OCI-LY3 (cell line): ENCODE measurements around the gene GARIN5B.

Experiments used
- H2AFZ ChIP-seq: fragments of 200-600, 300-600 bp; shearing (Covaris generic); 2 replicates; pipeline ENCODE4 v1.6.0; 2014; ENCODE audit warnings: antibody characterized with exemption, low read depth, low read length
- H3K27ac ChIP-seq: fragments of 200-600, 300-600 bp; sonication (generic); 2 replicates; pipeline ENCODE4 v1.5.1; 2014; ENCODE audit warnings: mild to moderate bottlenecking, low read length, moderate library complexity, mixed read lengths
- H3K27me3 ChIP-seq: fragments of 200-600, 300-600 bp; sonication (generic); 2 replicates; pipeline ENCODE4 v1.6.1; 2014; ENCODE audit warnings: low read depth, low read length, mixed read lengths
- H3K36me3 ChIP-seq: fragments of 200-600, 300-600 bp; sonication (generic); replicated peaks from 2 replicates; pipeline ENCODE3; 2014; ENCODE audit warnings: low read depth, low read length, mixed read lengths
- H3K4me1 ChIP-seq: fragments of 300-600, 200-600 bp; sonication (generic); 2 replicates; pipeline ENCODE4 v1.6.1; 2014; ENCODE audit warnings: low read length, mixed read lengths
- H3K4me2 ChIP-seq: fragments of 200-600, 300-600 bp; sonication (generic); 2 replicates; pipeline ENCODE4 v1.6.1; 2014; ENCODE audit warnings: low read length, mixed read lengths
- H3K4me3 ChIP-seq: fragments of 300-600, 200-600 bp; sonication (generic); 2 replicates; pipeline ENCODE4 v1.5.1; 2014; ENCODE audit warnings: antibody characterized with exemption, mild to moderate bottlenecking, low read length, moderate library complexity
- H3K79me2 ChIP-seq: fragments of 300-600, 200-600 bp; shearing (Covaris generic); 2 replicates; pipeline ENCODE4 v1.6.1; 2014; ENCODE audit warnings: mild to moderate bottlenecking, low read length, mixed read lengths
- H3K9ac ChIP-seq: fragments of 300-600, 200-600 bp; shearing (Covaris generic); 2 replicates; pipeline ENCODE4 v1.6.0; 2014; ENCODE audit warnings: mild to moderate bottlenecking, low read length, moderate library complexity
- H3K9me3 ChIP-seq: fragments of 200-600, 300-600 bp; shearing (Covaris generic); 2 replicates; pipeline ENCODE4 v1.6.1; 2014; ENCODE audit warnings: low read length, mixed read lengths; ENCODE audit not compliant: insufficient read depth
- H4K20me1 ChIP-seq: fragments of 200-600, 300-600 bp; sonication (generic); 2 replicates; pipeline ENCODE4 v1.6.1; 2016; ENCODE audit warnings: low read length, mixed read lengths; ENCODE audit not compliant: insufficient read depth
- CTCF ChIP-seq: fragments of 200-600, 300-600 bp; sonication (generic); IDR thresholded peaks from 2 replicates; pipeline ENCODE4 v1.5.1; 2014; ENCODE audit warnings: antibody characterized with exemption, low read length, low read depth
- EZH2phosphoT487 ChIP-seq: fragments of 200-600 bp; shearing (Covaris generic); IDR thresholded peaks from 2 replicates; pipeline ENCODE4 v1.6.1; 2018; ENCODE audit warnings: antibody characterized with exemption, mixed run types, low read depth

Gene GARIN5B

GRCh38 chr19:55311797-55312196 lies 51.3 kb downstream of the GARIN5B start:
- H3K36me3 ChIP-seq: no peaks in the 10 kb centered on the region
- H4K20me1 ChIP-seq: no peaks in the 10 kb centered on the region
- H2AFZ ChIP-seq: no peak overlapping the region
- no peaks in the 10 kb centered on the region for H3K4me1 ChIP-seq
- no peaks in the 10 kb centered on the region for H3K27me3 ChIP-seq
- H3K27ac ChIP-seq: no peak overlapping the region
- TF ChIP-seq CTCF: no peak
- TF ChIP-seq EZH2phosphoT487: no peak
- H3K9me3 ChIP-seq: no peaks in the 10 kb centered on the region
- H3K4me2 ChIP-seq: no peak overlapping the region
- no peak overlapping the region for H3K4me3 ChIP-seq
- no peaks in the 10 kb centered on the region for H3K79me2 ChIP-seq
- no peak overlapping the region for H3K9ac ChIP-seq

- H2AFZ ChIP-seq: no peak overlapping the region
- H3K9me3 ChIP-seq: no peaks in the 10 kb centered on the region
- H3K27ac ChIP-seq: no peak overlapping the region
- no peaks in the 10 kb centered on the region for H4K20me1 ChIP-seq
- H3K4me2 ChIP-seq: no peak overlapping the region
- no peaks in the 10 kb centered on the region for H3K79me2 ChIP-seq
- no peaks in the 10 kb centered on the region for H3K36me3 ChIP-seq
- TF ChIP-seq EZH2phosphoT487 (no peak), CTCF (no peak)
- H3K27me3 ChIP-seq: no peaks in the 10 kb centered on the region
- H3K4me3 ChIP-seq: no peak overlapping the region
- H3K4me1 ChIP-seq: no peaks in the 10 kb centered on the region
- no peak overlapping the region for H3K9ac ChIP-seq
Observed at GRCh38 chr19:55311397-55311796, 51.7 kb downstream of the GARIN5B start.

GRCh38 chr19:55310498-55310897 lies 52.6 kb downstream of the GARIN5B start:
- H3K4me1 ChIP-seq: no peaks in the 10 kb centered on the region
- no peaks in the 10 kb centered on the region for H3K9me3 ChIP-seq
- no peaks in the 10 kb centered on the region for H3K27me3 ChIP-seq
- H4K20me1 ChIP-seq: no peaks in the 10 kb centered on the region
- no peak overlapping the region for H3K27ac ChIP-seq
- TF ChIP-seq CTCF (no peak), EZH2phosphoT487 (no peak)
- H3K79me2 ChIP-seq: no peaks in the 10 kb centered on the region
- H3K36me3 ChIP-seq: no peaks in the 10 kb centered on the region
- H2AFZ ChIP-seq: no peak overlapping the region
- H3K4me2 ChIP-seq: no peak overlapping the region
- H3K9ac ChIP-seq: no peak overlapping the region
- no peak overlapping the region for H3K4me3 ChIP-seq

- Histone ChIP-seq H3K79me2 (no peaks in the 10 kb centered on the region), H3K4me1 (no peaks in the 10 kb centered on the region), H2AFZ (no peak overlapping the region), H3K9me3 (no peaks in the 10 kb centered on the region), H4K20me1 (no peaks in the 10 kb centered on the region), H3K4me2 (no peak overlapping the region), H3K36me3 (no peaks in the 10 kb centered on the region), H3K4me3 (no peak overlapping the region), H3K27me3 (no peaks in the 10 kb centered on the region), H3K27ac (no peak overlapping the region), H3K9ac (no peak overlapping the region)
- TF ChIP-seq EZH2phosphoT487 (no peak), CTCF (no peak)
Observed at GRCh38 chr19:55309448-55309847, 53.6 kb downstream of the GARIN5B start.
